Measurements from ENCODE around the gene PLEKHA7. TPM values are rescaled to one million over a fixed set of nuclear protein-coding genes. Genes with fewer than 3 reads are reported as not detected.

The PLEKHA7 gene
- total RNA-seq, 1 donor from 2014 or later = 9.5 TPM

DNA sequence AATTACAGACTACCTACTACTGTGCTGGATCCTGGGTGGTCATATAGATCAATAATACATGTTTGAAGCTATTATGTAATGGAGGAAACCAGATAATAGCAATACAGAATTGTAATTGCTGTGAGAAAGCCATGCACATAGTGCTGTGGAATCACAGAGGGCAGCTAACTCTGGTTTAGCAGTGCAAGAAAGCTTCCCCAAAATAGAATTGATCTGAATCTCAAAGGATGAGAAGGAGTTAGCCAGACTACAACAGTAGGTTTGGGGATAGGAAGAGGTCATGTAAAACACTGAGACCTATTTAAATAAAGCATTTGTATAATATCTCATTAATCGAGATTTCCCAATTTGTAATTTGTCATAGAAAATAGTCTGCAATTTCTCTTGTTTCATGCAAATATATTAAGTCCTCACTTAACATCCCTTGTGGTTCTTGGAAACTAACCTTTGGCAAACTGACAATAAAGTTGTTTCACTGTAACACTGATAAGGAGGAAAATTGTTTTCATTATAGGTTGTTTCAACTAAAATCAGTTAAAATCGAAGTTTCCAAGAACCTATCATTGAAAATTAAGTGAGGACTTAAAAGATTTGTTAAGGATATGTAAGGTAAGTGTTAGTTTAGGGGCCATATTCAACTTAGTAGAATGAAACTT, 268.1 kb downstream of the PLEKHA7 start:
- no peak overlapping the region for H3K27ac ChIP-seq
- peaks cover 41 to 61% of the 10 kb centered on the region in 2 donors for H3K36me3 ChIP-seq

DNA sequence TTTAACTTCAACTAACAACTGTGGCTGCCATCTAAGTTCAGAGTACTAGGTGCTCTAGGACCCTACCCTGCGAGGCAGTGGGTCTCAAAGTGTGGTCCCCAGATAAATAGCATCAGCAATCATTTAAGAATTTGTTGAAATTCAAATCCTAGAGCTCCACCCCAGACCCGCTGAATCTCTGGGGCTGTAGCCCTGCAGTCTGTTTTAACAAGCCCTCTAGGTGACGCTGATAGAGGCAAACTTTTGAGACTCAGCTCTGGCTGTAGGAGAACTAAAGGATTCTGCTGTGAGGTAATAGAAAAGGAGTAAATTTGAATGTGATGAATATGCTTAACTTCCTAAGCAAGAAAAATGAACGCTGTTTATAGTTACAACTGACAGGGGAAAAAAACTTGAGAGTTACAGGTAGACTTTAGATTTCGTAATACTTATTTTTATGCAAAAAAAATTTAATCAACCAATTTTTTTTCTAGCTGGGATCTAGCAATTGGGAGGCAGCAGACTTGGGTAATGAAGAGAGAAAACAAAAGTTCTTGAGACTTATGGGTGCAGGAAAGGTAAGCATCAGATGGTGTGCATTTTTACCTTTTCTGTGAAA, 270.0 kb downstream of the PLEKHA7 start:
- no peak overlapping the region for H3K27ac ChIP-seq
- no peak for DNase-seq (ENCODE audit: low spot score in 2 of 2)
- peaks cover 24 to 43% of the 10 kb centered on the region in 2 donors for H3K36me3 ChIP-seq
- H3K4me1 ChIP-seq = peaks cover 4 to 16% of the 10 kb centered on the region in 2 donors
- TF ChIP-seq, protein P1, sequence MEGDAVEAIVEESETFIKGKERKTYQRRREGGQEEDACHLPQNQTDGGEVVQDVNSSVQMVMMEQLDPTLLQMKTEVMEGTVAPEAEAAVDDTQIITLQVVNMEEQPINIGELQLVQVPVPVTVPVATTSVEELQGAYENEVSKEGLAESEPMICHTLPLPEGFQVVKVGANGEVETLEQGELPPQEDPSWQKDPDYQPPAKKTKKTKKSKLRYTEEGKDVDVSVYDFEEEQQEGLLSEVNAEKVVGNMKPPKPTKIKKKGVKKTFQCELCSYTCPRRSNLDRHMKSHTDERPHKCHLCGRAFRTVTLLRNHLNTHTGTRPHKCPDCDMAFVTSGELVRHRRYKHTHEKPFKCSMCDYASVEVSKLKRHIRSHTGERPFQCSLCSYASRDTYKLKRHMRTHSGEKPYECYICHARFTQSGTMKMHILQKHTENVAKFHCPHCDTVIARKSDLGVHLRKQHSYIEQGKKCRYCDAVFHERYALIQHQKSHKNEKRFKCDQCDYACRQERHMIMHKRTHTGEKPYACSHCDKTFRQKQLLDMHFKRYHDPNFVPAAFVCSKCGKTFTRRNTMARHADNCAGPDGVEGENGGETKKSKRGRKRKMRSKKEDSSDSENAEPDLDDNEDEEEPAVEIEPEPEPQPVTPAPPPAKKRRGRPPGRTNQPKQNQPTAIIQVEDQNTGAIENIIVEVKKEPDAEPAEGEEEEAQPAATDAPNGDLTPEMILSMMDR (IDR thresholded peaks at IDR 0.05) = no peak
- no peaks in the 10 kb centered on the region for H3K9me3 ChIP-seq
- no peak overlapping the region for H3K4me3 ChIP-seq
- no peaks in the 10 kb centered on the region for H3K27me3 ChIP-seq
- intact Hi-C loops (cut with DNase I) = no loop called here

More for the DNA sequence above, 268.1 kb downstream of the PLEKHA7 start:
- Histone ChIP-seq H3K9me3 (no peaks in the 10 kb centered on the region), H3K4me1 (peaks cover 0 to 10% of the 10 kb centered on the region in 2 donors), H3K4me3 (no peak overlapping the region), H3K27me3 (no peaks in the 10 kb centered on the region)
- no peak for DNase-seq (ENCODE audit: low spot score in 2 of 2)
- intact Hi-C loops (cut with DNase I) = no loop called here
- TF ChIP-seq, protein P1 (IDR thresholded peaks at IDR 0.05) = no peak

DNA sequence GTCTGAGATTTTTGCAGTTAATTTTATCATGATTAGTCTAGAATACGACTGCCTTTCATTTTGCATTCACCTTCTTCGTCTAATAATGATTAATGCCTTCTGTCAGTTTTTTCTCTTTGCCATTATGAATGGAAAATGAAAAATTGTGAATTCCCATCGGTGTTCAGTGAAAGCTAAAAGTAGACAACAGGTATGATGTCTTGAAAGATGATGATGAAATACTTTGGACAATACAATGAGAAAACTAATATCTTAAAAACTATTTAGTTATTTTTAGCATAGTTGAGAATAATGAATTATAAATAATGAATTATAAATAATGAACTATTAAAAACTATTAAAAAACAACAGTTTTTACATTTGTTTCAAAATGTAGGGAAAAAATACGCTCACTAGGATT, 270.7 kb downstream of the PLEKHA7 start:
- Histone ChIP-seq H3K4me1 (peaks cover 4 to 16% of the 10 kb centered on the region in 2 donors), H3K9me3 (no peaks in the 10 kb centered on the region), H3K27me3 (no peaks in the 10 kb centered on the region), H3K27ac (no peak overlapping the region), H3K36me3 (peaks cover 17 to 35% of the 10 kb centered on the region in 2 donors), H3K4me3 (no peak overlapping the region)
- TF ChIP-seq, protein P1 (IDR thresholded peaks at IDR 0.05) = no peak
- intact Hi-C loops (cut with DNase I) = no loop called here
- no peak for DNase-seq (ENCODE audit: low spot score in 2 of 2)

DNA sequence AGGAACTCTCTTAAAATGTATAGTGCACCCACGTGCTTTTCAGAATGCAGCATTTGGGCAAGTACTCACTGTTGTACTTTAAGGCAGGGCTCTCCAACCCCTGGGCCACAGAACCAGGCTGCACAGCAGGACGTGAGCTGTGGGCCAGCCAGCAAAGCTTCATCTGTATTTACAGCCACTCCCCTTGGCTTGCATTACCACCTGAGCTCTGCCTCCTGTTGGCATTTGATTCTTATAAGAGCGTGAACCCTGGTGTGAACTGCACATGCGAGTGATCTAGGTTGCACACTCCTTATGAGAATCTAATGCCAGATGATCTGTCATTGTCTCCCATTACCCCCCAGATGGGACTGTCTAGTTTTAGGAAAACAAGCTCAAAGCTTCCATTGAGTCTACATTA, 272.7 kb downstream of the PLEKHA7 start:
- intact Hi-C loops (cut with DNase I) = no loop called here
- no peaks in the 10 kb centered on the region for H3K9me3 ChIP-seq
- H3K27ac ChIP-seq = no peak overlapping the region
- H3K27me3 ChIP-seq = no peaks in the 10 kb centered on the region
- DNase-seq (ENCODE audit: low spot score in 2 of 2) = no peak
- peaks cover 4 to 16% of the 10 kb centered on the region in 2 donors for H3K4me1 ChIP-seq
- peak overlapping the region in 1 of 2 donors; percentile 93 for H3K4me3 ChIP-seq
- peaks cover 0 to 15% of the 10 kb centered on the region in 2 donors for H3K36me3 ChIP-seq
- TF ChIP-seq, protein P1 (IDR thresholded peaks at IDR 0.05) = no peak

DNA sequence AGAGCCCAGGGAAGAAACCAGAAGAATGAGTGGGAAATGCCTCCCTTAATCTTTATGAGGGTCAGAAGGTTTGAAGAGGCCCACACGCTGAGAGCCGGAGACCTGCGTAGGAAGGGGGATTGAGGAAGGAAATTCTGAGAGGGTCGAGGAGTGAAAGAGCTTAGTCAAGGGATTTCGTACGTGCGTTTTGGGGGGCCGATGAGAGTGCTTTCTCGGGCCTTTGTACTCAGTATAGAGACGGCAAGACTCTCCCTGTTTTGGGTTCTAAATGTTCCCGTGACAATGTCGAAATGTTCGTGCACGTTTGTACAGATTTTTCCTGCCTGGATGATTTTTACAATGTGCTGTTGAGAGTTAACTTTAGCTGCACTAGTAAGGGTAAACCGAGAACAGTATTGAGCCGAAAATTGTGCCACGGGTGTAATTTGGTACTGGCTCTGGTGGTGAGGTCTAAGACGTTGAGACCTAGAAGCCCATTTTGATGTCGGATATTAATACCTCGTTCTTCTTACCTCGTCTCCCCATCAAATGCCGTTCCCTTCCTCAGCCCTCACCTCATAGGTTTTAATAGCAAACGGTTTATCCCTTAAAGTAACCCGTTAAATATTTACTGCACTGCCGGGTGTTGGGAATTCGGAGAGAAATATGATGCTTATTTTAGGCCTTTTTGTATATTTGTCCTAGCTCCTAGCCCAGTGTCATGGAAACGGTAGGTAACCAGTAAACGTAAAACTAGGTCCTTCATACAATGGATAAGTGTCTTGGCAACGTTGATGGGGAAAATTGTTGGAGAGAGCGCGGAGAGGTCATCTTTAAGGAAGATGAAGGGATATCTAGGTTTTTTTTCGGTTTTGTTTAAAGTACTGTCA, 275.0 kb downstream of the PLEKHA7 start:
- Histone ChIP-seq H3K36me3 (no peaks in the 10 kb centered on the region), H3K4me1 (peaks cover 4 to 16% of the 10 kb centered on the region in 2 donors), H3K27me3 (no peaks in the 10 kb centered on the region), H3K9me3 (no peaks in the 10 kb centered on the region), H3K27ac (peak overlapping the region; percentile 95), H3K4me3 (peak overlapping the region; percentile 93)
- no peak for DNase-seq (ENCODE audit: low spot score in 2 of 2)
- intact Hi-C loops (cut with DNase I) = loop anchor here (2.0 to 10.0 kb wide), 4 partner anchors 54 to 1966 kb away; partner anchors contain the start of gene RPS13
- TF ChIP-seq, protein P1 (IDR thresholded peaks at IDR 0.05) = no peak

All from ascending aorta (tissue), 2 donors.